ENCODE data around the gene TRAF2.

The TRAF2 gene

DNA sequence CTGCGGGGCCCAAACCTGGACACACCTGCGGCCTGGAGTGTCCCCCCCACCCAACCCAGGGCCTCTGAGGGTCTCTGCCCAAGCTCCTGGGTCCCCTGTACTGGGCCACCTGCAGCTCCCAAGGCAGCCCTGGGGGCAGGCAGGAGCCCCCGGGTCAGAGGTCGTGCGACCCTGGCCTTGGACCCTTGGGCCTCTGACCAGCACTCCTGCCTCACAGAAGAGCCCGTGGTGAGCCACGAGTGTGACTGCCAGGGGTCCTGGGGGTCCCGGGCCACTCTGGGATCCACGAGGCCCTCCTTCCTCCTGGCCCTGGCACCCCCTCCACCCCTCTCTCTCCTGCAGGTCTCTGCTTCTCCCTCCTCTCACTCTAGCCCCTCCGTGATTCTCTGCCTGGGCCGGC is 86.0 kb downstream of the TRAF2 start:
- H3K4me2 ChIP-seq: no peak overlapping the region
- H3K79me2 ChIP-seq (ENCODE audit: insufficient read depth, low read depth): no peaks in the 10 kb centered on the region
- H3K4me1 ChIP-seq (ENCODE audit: low read depth, poor library complexity, severe bottlenecking): no peaks in the 10 kb centered on the region
- H4K20me1 ChIP-seq (ENCODE audit: insufficient read depth): no peaks in the 10 kb centered on the region
- TF ChIP-seq, protein P1, sequence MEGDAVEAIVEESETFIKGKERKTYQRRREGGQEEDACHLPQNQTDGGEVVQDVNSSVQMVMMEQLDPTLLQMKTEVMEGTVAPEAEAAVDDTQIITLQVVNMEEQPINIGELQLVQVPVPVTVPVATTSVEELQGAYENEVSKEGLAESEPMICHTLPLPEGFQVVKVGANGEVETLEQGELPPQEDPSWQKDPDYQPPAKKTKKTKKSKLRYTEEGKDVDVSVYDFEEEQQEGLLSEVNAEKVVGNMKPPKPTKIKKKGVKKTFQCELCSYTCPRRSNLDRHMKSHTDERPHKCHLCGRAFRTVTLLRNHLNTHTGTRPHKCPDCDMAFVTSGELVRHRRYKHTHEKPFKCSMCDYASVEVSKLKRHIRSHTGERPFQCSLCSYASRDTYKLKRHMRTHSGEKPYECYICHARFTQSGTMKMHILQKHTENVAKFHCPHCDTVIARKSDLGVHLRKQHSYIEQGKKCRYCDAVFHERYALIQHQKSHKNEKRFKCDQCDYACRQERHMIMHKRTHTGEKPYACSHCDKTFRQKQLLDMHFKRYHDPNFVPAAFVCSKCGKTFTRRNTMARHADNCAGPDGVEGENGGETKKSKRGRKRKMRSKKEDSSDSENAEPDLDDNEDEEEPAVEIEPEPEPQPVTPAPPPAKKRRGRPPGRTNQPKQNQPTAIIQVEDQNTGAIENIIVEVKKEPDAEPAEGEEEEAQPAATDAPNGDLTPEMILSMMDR (conservative IDR thresholded peaks at IDR 0.05; ENCODE audit: low read depth, low read length): no peak
- no peak overlapping the region for H3K4me3 ChIP-seq (IDR thresholded peaks at IDR 0.05; ENCODE audit: insufficient read depth, low read depth, low read length)
- H2AFZ ChIP-seq (ENCODE audit: low read depth): no peak overlapping the region
- H3K27ac ChIP-seq: no peak overlapping the region
- no peak overlapping the region for H3K9ac ChIP-seq
- peaks cover 34% of the 10 kb centered on the region for H3K27me3 ChIP-seq (ENCODE audit: insufficient read depth, low read depth)
- no peaks in the 10 kb centered on the region for H3K36me3 ChIP-seq (ENCODE audit: insufficient read depth)

GRCh38 chr9:136972743-136973142 is 86.4 kb downstream of the TRAF2 start:
- H3K27me3 ChIP-seq (ENCODE audit: insufficient read depth, low read depth): peaks cover 34% of the 10 kb centered on the region
- TF ChIP-seq, protein P1 (conservative IDR thresholded peaks at IDR 0.05; ENCODE audit: low read depth, low read length): no peak
- no peaks in the 10 kb centered on the region for H3K4me1 ChIP-seq (ENCODE audit: low read depth, poor library complexity, severe bottlenecking)
- H3K27ac ChIP-seq: no peak overlapping the region
- H3K4me3 ChIP-seq (IDR thresholded peaks at IDR 0.05; ENCODE audit: insufficient read depth, low read depth, low read length): no peak overlapping the region
- no peaks in the 10 kb centered on the region for H4K20me1 ChIP-seq (ENCODE audit: insufficient read depth)
- H2AFZ ChIP-seq (ENCODE audit: low read depth): no peak overlapping the region
- no peak overlapping the region for H3K4me2 ChIP-seq
- no peak overlapping the region for H3K9ac ChIP-seq
- H3K79me2 ChIP-seq (ENCODE audit: insufficient read depth, low read depth): no peaks in the 10 kb centered on the region
- no peaks in the 10 kb centered on the region for H3K36me3 ChIP-seq (ENCODE audit: insufficient read depth)

DNA sequence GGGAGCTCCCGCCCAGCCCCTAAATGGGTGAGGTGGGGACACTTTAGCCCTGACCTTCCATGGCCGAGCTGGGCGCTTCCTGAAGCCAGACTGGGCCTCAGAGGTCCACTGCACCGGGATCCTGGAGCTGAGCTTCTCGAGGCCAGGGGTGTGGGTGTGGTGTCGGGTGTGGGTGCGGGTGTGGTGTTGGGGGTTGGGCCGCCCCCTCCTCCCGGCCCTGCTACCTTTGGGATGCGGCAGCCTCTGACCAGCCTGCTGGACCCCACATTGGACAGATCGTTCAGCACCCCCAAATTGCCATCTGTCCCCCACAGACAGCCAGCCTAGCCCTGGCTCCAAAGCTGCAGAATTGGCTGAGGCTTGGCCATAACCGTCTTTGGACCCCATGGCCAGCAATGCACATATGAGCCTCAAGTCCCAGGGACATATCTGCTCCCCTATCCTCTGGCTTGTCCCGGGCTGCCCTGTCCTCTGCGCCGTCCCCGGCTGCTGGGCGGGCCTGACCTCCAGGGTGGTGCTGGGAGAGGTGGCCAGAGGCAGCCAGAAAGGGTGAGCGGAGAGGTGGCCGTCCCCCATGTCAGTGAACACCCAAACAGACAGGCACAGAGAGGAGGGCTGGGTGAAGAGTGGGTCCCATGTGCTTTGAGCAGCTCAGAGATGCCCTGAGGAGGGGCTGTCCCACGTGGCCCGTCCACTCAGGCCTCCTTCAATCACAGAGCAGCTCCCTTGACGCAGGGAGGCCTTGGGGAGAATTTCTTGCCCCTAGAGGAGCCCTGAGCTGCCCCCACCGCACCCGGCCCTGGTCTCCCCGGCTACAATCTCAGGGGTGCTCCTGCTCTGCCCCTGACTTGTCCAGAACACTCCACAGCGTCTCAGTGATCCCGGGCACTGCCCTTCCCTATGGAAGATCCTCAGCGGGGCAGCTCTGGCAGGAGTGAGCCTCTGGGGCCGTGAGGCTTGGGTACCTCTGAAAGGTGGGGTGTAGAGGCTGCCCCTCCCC is 87.6 kb downstream of the TRAF2 start:
- Histone ChIP-seq H3K27me3 (ENCODE audit: insufficient read depth, low read depth) (peaks cover 34% of the 10 kb centered on the region), H3K79me2 (ENCODE audit: insufficient read depth, low read depth) (no peaks in the 10 kb centered on the region), H3K4me3 (IDR thresholded peaks at IDR 0.05; ENCODE audit: insufficient read depth, low read depth, low read length) (no peak overlapping the region), H4K20me1 (ENCODE audit: insufficient read depth) (no peaks in the 10 kb centered on the region), H3K4me2 (no peak overlapping the region), H2AFZ (ENCODE audit: low read depth) (no peak overlapping the region), H3K9ac (no peak overlapping the region), H3K4me1 (ENCODE audit: low read depth, poor library complexity, severe bottlenecking) (no peaks in the 10 kb centered on the region), H3K27ac (no peak overlapping the region), H3K36me3 (ENCODE audit: insufficient read depth) (no peaks in the 10 kb centered on the region)
- TF ChIP-seq, protein P1 (conservative IDR thresholded peaks at IDR 0.05; ENCODE audit: low read depth, low read length): no peak

DNA sequence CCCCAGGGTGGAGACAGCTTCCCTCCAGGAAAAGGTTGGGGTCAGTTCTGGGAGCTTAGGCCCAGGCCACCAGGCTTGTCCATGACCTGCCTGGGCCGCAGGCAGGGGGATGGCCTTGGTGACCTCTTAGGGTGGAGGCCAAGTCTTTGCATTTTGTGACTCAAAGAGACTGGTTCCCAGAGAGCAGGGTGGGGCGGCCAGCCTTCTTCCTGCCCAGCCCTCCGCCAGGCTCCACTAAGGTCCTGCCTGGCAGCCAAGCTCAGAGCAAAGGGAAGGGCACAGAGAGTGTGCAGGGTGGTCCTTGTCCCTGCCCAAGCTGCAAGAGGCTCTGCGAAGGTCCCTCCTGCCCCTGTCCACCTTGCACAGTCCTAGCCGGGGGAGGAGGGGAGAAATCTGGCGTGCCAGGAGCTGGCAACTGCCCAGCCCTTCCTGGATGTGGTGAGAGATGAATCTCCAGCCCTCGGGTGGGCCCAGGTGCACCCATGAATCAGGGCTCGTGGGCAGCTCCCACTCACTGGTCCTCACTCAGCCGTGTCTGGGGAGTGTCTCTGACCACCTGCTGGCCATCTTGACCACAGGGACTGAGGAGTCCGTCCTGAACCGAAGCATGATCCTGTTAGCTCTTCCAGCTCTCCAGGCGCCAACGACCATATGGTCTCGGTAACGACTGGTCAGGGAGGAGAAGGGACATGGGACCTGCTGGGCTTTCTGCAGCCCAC is 88.7 kb downstream of the TRAF2 start:
- no peak overlapping the region for H3K4me2 ChIP-seq

More for the DNA sequence above, 88.7 kb downstream of the TRAF2 start:
- H3K4me1 ChIP-seq (ENCODE audit: low read depth, poor library complexity, severe bottlenecking): no peaks in the 10 kb centered on the region
- no peak overlapping the region for H2AFZ ChIP-seq (ENCODE audit: low read depth)
- no peaks in the 10 kb centered on the region for H3K36me3 ChIP-seq (ENCODE audit: insufficient read depth)
- TF ChIP-seq, protein P1 (conservative IDR thresholded peaks at IDR 0.05; ENCODE audit: low read depth, low read length): no peak
- H3K4me3 ChIP-seq (IDR thresholded peaks at IDR 0.05; ENCODE audit: insufficient read depth, low read depth, low read length): no peak overlapping the region
- no peak overlapping the region for H3K27ac ChIP-seq
- peaks cover 34% of the 10 kb centered on the region for H3K27me3 ChIP-seq (ENCODE audit: insufficient read depth, low read depth)
- no peaks in the 10 kb centered on the region for H4K20me1 ChIP-seq (ENCODE audit: insufficient read depth)
- no peak overlapping the region for H3K9ac ChIP-seq
- H3K79me2 ChIP-seq (ENCODE audit: insufficient read depth, low read depth): no peaks in the 10 kb centered on the region
